Parathyroid adenoma (tissue), 2 donors: ENCODE results near the gene VPS13C.

Experiments used
- H2AFZ ChIP-seq: fragments of 300-600 bp; sonication (generic); one replicate; pipeline ENCODE4 v1.7.0; 2017; ENCODE audit warnings: antibody characterized with exemption, mild to moderate bottlenecking
- H3K27ac ChIP-seq: fragments of 300-600 bp; sonication (generic); one replicate; pipeline ENCODE4 v1.7.0; 2017
- H3K27me3 ChIP-seq: fragments of 300-600 bp; sonication (generic); one replicate; pipeline ENCODE4 v1.7.0; 2017; ENCODE audit warnings: low read length; ENCODE audit not compliant: control insufficient read depth, insufficient read depth
- H3K36me3 ChIP-seq: fragments of 300-600 bp; sonication (generic); one replicate; pipeline ENCODE4 v1.7.0; 2017; ENCODE audit warnings: low read length; ENCODE audit not compliant: control insufficient read depth, insufficient read depth
- H3K4me1 ChIP-seq: fragments of 300-600 bp; sonication (generic); one replicate; pipeline ENCODE4 v1.7.0; 2017; ENCODE audit warnings: control low read depth
- H3K4me2 ChIP-seq: fragments of 300-600 bp; sonication (generic); one replicate; pipeline ENCODE4 v1.7.0; 2017; ENCODE audit warnings: low read length
- H3K4me3 ChIP-seq: fragments of 300-600 bp; sonication (generic); one replicate; pipeline ENCODE4 v1.7.0; 2017; ENCODE audit warnings: low read depth, low read length
- H3K79me2 ChIP-seq: fragments of 300-600 bp; sonication (generic); one replicate; pipeline ENCODE4 v1.7.0; 2017; ENCODE audit warnings: control low read depth
- H3K9ac ChIP-seq: fragments of 300-600 bp; sonication (generic); one replicate; pipeline ENCODE4 v1.7.0; 2017; ENCODE audit warnings: mild to moderate bottlenecking
- H3K9me3 ChIP-seq: fragments of 300-600 bp; sonication (generic); one replicate; pipeline ENCODE4 v1.7.0; 2017; ENCODE audit warnings: low read length; ENCODE audit not compliant: control insufficient read depth
- TF ChIP-seq, protein P1 (sequence below): fragments of 300-600 bp; sonication (generic); IDR thresholded peaks from one replicate; pipeline ENCODE4 v1.7.0; 2017; ENCODE audit warnings: antibody characterized with exemption, mild to moderate bottlenecking
- donor health status: primary hyperparathyroidism.

Gene VPS13C

DNA sequence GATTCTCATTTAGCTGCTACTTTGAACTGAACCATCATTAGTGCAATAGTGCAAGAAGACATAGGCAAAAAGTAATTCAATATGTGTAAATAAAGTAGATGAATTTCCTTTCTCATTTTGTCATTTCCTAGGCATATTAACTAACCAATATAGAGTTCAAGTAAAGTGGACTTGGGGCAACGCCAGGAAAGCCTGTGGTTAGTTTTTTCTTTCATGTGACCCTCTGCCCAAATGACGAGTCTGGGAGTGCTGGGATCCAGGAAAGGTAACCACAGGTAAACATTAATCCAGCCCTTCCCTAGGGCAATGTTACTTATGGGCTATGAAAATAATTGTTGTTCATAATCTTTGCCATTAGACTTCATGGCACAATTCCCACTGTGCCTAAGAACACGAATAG is 181.0 kb downstream of the VPS13C start:
- Histone ChIP-seq H3K4me2 (no peak overlapping the region), H3K27me3 (no peaks in the 10 kb centered on the region), H3K9ac (no peak overlapping the region), H3K4me1 (no peaks in the 10 kb centered on the region), H3K4me3 (no peak overlapping the region), H3K79me2 (no peaks in the 10 kb centered on the region), H2AFZ (no peak overlapping the region), H3K27ac (no peak overlapping the region), H3K36me3 (no peaks in the 10 kb centered on the region), H3K9me3 (no peaks in the 10 kb centered on the region)
- TF ChIP-seq, protein P1, sequence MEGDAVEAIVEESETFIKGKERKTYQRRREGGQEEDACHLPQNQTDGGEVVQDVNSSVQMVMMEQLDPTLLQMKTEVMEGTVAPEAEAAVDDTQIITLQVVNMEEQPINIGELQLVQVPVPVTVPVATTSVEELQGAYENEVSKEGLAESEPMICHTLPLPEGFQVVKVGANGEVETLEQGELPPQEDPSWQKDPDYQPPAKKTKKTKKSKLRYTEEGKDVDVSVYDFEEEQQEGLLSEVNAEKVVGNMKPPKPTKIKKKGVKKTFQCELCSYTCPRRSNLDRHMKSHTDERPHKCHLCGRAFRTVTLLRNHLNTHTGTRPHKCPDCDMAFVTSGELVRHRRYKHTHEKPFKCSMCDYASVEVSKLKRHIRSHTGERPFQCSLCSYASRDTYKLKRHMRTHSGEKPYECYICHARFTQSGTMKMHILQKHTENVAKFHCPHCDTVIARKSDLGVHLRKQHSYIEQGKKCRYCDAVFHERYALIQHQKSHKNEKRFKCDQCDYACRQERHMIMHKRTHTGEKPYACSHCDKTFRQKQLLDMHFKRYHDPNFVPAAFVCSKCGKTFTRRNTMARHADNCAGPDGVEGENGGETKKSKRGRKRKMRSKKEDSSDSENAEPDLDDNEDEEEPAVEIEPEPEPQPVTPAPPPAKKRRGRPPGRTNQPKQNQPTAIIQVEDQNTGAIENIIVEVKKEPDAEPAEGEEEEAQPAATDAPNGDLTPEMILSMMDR = no peak

DNA sequence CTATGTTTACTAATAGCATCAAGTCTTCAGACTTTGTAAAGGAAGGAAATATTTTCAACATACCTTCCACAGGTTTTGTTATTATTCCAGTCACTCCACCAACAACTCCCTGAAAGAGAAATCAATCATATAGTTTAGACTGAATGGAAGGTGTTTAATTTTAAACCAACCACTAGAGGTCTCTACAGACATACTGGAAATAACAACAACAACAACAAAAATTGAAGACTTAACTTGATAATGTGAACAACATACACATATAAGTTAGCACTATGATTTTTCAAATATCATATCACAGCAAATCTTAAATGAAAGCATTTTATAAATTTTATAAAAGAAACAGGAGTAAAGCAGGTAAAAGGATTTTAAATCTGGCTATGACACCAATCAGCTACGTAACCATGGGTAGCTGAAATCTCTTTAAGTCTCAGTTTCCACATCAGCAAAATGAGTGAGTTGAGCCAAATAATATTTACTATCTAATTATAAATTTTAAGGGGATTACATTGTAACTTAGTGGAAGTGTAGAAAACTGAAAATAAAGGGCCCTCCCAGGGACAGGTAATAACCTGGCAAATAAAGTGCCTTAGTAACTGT is 188.2 kb downstream of the VPS13C start:
- H3K79me2 ChIP-seq = no peaks in the 10 kb centered on the region
- no peaks in the 10 kb centered on the region for H3K9me3 ChIP-seq
- no peaks in the 10 kb centered on the region for H3K27me3 ChIP-seq
- H3K4me2 ChIP-seq = no peak overlapping the region
- H3K4me1 ChIP-seq = no peaks in the 10 kb centered on the region
- no peak overlapping the region for H3K9ac ChIP-seq
- no peaks in the 10 kb centered on the region for H3K36me3 ChIP-seq
- TF ChIP-seq, protein P1 = peak; percentile 22
- no peak overlapping the region for H3K4me3 ChIP-seq
- H2AFZ ChIP-seq = no peak overlapping the region
- H3K27ac ChIP-seq = no peak overlapping the region

DNA sequence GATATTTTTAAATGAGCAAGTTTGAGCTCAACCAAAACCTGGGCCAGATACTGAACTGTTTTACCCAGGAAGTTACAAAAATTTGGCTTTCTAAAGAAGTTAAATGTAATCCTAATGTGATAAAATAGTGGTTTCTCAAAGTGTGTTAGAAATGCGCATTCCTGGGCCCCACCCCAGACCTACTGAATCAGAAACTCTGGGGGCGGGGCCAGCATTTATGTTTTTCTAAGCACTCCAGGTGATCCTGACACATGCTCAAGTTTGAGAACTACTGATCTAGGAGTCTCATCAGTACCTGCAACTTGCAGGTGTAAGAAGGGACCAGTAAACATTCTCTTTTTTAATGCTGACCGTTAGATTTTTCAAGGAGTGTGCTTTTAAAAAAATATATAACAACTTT is 190.6 kb downstream of the VPS13C start:
- H3K36me3 ChIP-seq = no peaks in the 10 kb centered on the region
- H3K9me3 ChIP-seq = no peaks in the 10 kb centered on the region
- no peak overlapping the region for H3K27ac ChIP-seq
- H3K27me3 ChIP-seq = no peaks in the 10 kb centered on the region
- no peak overlapping the region for H3K4me2 ChIP-seq
- no peaks in the 10 kb centered on the region for H3K79me2 ChIP-seq
- TF ChIP-seq, protein P1 = no peak
- H3K4me1 ChIP-seq = no peaks in the 10 kb centered on the region
- H2AFZ ChIP-seq = no peak overlapping the region
- no peak overlapping the region for H3K4me3 ChIP-seq
- H3K9ac ChIP-seq = no peak overlapping the region

DNA sequence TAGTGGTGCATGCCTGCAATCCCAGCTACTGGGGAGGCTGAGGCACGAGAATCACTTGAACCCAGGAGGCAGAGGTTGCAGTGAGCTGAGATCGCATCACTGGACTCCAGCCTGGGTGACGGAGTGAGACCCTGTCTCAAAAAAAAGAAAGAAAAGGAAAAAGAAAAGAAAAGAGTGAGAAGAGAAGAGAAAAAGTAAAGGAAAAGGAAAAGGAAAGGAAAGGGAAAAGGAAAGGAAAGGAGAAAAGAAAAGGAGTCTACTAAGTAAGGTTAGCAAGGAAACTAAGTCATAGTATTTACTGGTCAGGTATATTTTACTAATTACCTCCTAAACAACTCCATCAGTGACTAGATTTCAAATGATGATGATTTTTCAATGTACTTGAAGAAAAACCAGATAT is 198.3 kb downstream of the VPS13C start:
- no peak overlapping the region for H3K4me2 ChIP-seq
- no peaks in the 10 kb centered on the region for H3K9me3 ChIP-seq
- H3K27ac ChIP-seq = no peak overlapping the region
- no peak overlapping the region for H2AFZ ChIP-seq
- H3K79me2 ChIP-seq = no peaks in the 10 kb centered on the region
- H3K36me3 ChIP-seq = no peaks in the 10 kb centered on the region
- H3K9ac ChIP-seq = no peak overlapping the region
- no peaks in the 10 kb centered on the region for H3K4me1 ChIP-seq
- TF ChIP-seq, protein P1 = no peak
- no peaks in the 10 kb centered on the region for H3K27me3 ChIP-seq
- no peak overlapping the region for H3K4me3 ChIP-seq

DNA sequence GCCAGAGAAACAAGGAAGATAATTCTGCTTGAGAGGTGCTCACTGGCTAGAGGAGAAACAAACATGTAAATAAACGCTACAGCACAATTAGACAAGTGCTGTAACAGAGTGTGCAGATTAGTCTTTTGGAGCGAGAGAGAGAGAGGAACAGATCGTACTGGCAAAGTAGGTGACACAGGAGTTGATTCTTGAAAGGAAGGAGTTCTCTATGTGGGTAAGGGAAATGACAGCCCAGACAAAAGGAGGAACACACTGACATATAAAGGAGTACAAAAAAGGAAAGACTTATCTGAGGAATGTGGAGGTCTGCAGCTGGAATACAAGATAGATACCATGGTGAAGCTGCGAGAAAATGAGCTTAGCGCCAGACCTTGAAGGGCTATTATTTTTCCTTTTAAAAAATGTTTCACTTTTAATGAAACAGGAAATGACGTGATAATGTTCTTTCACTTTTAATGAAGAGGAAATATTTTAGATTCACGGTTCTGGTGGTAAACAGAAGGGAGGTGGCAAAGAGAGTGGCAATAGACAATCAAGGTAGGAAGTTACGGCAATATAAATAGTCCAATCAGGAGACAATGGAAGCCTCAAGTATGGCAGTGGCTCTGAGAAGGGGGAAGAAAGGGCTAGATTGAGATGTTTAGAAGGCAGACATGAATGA is 202.9 kb downstream of the VPS13C start:
- H3K27ac ChIP-seq = no peak overlapping the region

More for the DNA sequence above, 202.9 kb downstream of the VPS13C start:
- Histone ChIP-seq H3K79me2 (no peaks in the 10 kb centered on the region), H3K4me3 (no peak overlapping the region), H3K4me1 (no peaks in the 10 kb centered on the region), H3K9ac (no peak overlapping the region), H3K9me3 (no peaks in the 10 kb centered on the region), H3K4me2 (no peak overlapping the region), H3K36me3 (no peaks in the 10 kb centered on the region), H2AFZ (no peak overlapping the region), H3K27me3 (no peaks in the 10 kb centered on the region)
- TF ChIP-seq, protein P1 = no peak
